ENCODE results near the gene SPATA6L. TPM values are rescaled to one million over a fixed set of nuclear protein-coding genes. Genes with fewer than 3 reads are reported as not detected.
A peak's percentile ranks its signal among the peaks of the same experiment; 100 is the strongest.

The SPATA6L gene
- polyA plus RNA-seq, 4 donors = 0.54 to 8.5 (median 5.2) TPM

DNA sequence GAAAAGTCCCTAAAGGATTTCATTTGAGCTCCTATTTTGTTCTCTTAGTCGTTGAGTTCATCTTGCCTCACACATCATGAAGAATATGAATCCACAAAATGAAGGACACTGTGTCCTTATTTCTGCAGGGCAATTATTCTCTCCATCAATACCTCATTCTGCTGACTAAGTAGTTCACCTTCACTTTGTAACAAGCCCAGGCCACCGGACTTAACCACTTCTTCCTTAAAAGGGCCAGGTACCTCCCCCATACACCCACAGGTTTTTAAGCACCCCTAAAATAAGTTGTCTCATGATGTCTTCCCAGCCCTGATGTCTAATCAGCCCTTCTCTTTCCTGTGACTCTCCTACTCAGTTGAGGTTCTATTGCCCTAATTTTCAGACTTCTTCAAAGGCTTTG, 71.3 kb downstream of the SPATA6L start:
- no peak overlapping the region for H3K4me3 ChIP-seq (ENCODE audit: low read depth in 1 of 3, low read length in 3 of 3)
- H3K27ac ChIP-seq (ENCODE audit: low read depth in 1 of 3, low read length in 2 of 3) = no peak overlapping the region
- peaks cover 0 to 2% (median 0%) of the 10 kb centered on the region in 3 donors for H3K4me1 ChIP-seq (ENCODE audit: control insufficient read depth in 3 of 3, insufficient read depth in 2 of 3, low read depth in 1 of 3, low read length in 2 of 3)
- H3K27me3 ChIP-seq (ENCODE audit: control insufficient read depth in 3 of 3, insufficient read depth in 3 of 3, low read length in 3 of 3) = no peaks in the 10 kb centered on the region
- DNase-seq (no peak), FAIRE-seq (no peak)
- peaks cover 0 to 8% (median 0%) of the 10 kb centered on the region in 3 donors for H3K36me3 ChIP-seq (ENCODE audit: control insufficient read depth in 3 of 3, insufficient read depth in 2 of 3, low read depth in 1 of 3, low read length in 3 of 3)
- 61 to 87% (median 84%) methylated on average over 2 of the region's 2 CpGs for WGBS, 3 donors
- H3K9me3 ChIP-seq (ENCODE audit: control insufficient read depth in 2 of 2, insufficient read depth in 1 of 2, low read depth in 1 of 2, low read length in 1 of 2) = no peaks in the 10 kb centered on the region

DNA sequence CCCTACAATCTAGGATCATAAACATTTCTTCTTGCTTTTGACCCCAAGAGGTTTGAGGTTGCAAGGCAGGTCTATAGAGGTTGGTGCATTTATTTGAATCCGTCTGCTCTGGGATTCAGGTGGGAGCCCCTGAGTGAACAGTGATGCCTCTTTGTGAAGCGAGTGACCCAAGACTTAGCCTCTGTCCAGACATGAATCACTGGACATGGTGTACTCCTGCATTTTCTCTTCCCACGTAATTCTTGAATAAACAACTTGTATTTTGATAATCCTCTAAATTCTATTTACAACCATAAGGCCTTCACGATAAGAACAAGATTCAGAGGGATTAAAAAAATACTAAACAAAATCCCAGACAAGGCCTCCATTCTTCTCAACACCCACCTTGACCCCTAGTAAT, 71.7 kb downstream of the SPATA6L start:
- 85 to 91% (median 90%) methylated on average over 4 of the region's 4 CpGs for WGBS, 3 donors
- H3K27ac ChIP-seq (ENCODE audit: low read depth in 1 of 3, low read length in 2 of 3) = no peak overlapping the region
- peaks cover 0 to 2% (median 0%) of the 10 kb centered on the region in 3 donors for H3K4me1 ChIP-seq (ENCODE audit: control insufficient read depth in 3 of 3, insufficient read depth in 2 of 3, low read depth in 1 of 3, low read length in 2 of 3)
- DNase-seq = no peak
- no peaks in the 10 kb centered on the region for H3K9me3 ChIP-seq (ENCODE audit: control insufficient read depth in 2 of 2, insufficient read depth in 1 of 2, low read depth in 1 of 2, low read length in 1 of 2)
- no peaks in the 10 kb centered on the region for H3K27me3 ChIP-seq (ENCODE audit: control insufficient read depth in 3 of 3, insufficient read depth in 3 of 3, low read length in 3 of 3)
- FAIRE-seq = no peak
- no peak overlapping the region for H3K4me3 ChIP-seq (ENCODE audit: low read depth in 1 of 3, low read length in 3 of 3)
- peaks cover 0 to 7% (median 0%) of the 10 kb centered on the region in 3 donors for H3K36me3 ChIP-seq (ENCODE audit: control insufficient read depth in 3 of 3, insufficient read depth in 2 of 3, low read depth in 1 of 3, low read length in 3 of 3)

DNA sequence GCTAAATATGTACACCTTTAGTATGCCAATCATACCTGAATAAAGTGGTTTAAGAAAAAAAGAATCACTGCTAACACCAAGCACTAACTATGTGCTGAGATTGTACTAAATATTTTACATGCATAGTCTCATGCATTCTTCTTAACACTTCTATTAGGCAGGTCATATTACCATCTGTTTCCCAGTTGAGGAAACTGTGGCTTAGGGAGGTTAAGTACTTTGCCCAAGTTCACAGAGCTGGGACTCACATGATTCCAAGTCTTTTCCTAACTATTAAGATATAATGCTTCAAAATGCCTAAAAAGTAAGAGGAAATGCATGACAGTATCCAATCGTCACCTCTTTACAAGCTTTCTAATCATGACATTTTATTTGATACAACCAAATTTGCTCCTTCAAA, 73.4 kb downstream of the SPATA6L start:
- Histone ChIP-seq H3K27ac (ENCODE audit: low read depth in 1 of 3, low read length in 2 of 3) (no peak overlapping the region), H3K27me3 (ENCODE audit: control insufficient read depth in 3 of 3, insufficient read depth in 3 of 3, low read length in 3 of 3) (no peaks in the 10 kb centered on the region), H3K4me3 (ENCODE audit: low read depth in 1 of 3, low read length in 3 of 3) (no peak overlapping the region), H3K9me3 (ENCODE audit: control insufficient read depth in 2 of 2, insufficient read depth in 1 of 2, low read depth in 1 of 2, low read length in 1 of 2) (no peaks in the 10 kb centered on the region), H3K4me1 (ENCODE audit: control insufficient read depth in 3 of 3, insufficient read depth in 2 of 3, low read depth in 1 of 3, low read length in 2 of 3) (peaks cover 0 to 2% (median 0%) of the 10 kb centered on the region in 3 donors), H3K36me3 (ENCODE audit: control insufficient read depth in 3 of 3, insufficient read depth in 2 of 3, low read depth in 1 of 3, low read length in 3 of 3) (peaks cover 0 to 8% (median 2%) of the 10 kb centered on the region in 3 donors)
- DNase-seq = no peak
- no peak for FAIRE-seq
- 77 to 94% (median 81%) methylated on average over 1 of the region's 1 CpG for WGBS, 3 donors

DNA sequence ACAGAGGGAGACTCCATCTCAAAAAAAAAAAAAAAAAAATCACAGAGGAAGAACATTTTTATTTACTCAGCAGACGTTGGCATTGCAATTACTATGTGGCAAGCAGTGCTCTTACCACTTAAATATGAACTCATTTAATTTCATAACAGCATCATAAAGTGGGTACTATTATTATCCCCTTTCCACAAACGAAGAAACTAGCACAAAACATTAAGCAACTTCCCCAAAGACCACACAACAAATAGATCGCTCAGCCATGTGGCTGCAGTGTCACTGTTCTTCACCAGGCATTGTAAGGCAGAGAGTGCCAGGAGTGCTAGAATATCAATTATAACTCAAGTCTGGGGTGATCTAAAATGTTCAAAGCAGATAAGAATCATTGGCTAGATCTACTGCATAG, 74.0 kb downstream of the SPATA6L start:
- WGBS, 3 donors = 73 to 79% (median 75%) methylated on average over 3 of the region's 3 CpGs
- no peaks in the 10 kb centered on the region for H3K27me3 ChIP-seq (ENCODE audit: control insufficient read depth in 3 of 3, insufficient read depth in 3 of 3, low read length in 3 of 3)
- FAIRE-seq (no peak), DNase-seq (no peak)
- H3K4me1 ChIP-seq (ENCODE audit: control insufficient read depth in 3 of 3, insufficient read depth in 2 of 3, low read depth in 1 of 3, low read length in 2 of 3) = peaks cover 0 to 2% (median 0%) of the 10 kb centered on the region in 3 donors
- H3K27ac ChIP-seq (ENCODE audit: low read depth in 1 of 3, low read length in 2 of 3) = no peak overlapping the region
- H3K36me3 ChIP-seq (ENCODE audit: control insufficient read depth in 3 of 3, insufficient read depth in 2 of 3, low read depth in 1 of 3, low read length in 3 of 3) = peaks cover 0 to 9% (median 2%) of the 10 kb centered on the region in 3 donors
- H3K4me3 ChIP-seq (ENCODE audit: low read depth in 1 of 3, low read length in 3 of 3) = no peak overlapping the region
- no peaks in the 10 kb centered on the region for H3K9me3 ChIP-seq (ENCODE audit: control insufficient read depth in 2 of 2, insufficient read depth in 1 of 2, low read depth in 1 of 2, low read length in 1 of 2)

DNA sequence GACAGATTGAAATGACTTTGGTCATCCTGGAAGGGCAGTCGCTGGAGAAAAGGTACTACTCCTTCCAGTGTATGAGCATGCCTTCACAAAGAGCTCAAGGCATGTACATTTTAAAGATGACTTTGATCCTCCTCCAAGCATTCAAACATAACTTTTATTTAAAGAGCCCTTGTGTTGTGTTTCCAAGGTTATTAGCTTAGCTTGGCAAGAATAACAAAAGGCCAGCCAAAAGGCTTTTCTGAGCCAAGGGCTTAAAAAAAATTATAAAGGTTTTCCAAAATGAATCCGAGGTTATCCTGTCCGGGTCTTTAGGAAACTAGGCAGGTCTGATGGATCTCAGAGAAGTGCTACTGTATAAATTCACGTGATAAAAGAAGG, 75.2 kb downstream of the SPATA6L start:
- H3K4me1 ChIP-seq (ENCODE audit: control insufficient read depth in 3 of 3, insufficient read depth in 2 of 3, low read depth in 1 of 3, low read length in 2 of 3) = no peaks in the 10 kb centered on the region

DNA sequence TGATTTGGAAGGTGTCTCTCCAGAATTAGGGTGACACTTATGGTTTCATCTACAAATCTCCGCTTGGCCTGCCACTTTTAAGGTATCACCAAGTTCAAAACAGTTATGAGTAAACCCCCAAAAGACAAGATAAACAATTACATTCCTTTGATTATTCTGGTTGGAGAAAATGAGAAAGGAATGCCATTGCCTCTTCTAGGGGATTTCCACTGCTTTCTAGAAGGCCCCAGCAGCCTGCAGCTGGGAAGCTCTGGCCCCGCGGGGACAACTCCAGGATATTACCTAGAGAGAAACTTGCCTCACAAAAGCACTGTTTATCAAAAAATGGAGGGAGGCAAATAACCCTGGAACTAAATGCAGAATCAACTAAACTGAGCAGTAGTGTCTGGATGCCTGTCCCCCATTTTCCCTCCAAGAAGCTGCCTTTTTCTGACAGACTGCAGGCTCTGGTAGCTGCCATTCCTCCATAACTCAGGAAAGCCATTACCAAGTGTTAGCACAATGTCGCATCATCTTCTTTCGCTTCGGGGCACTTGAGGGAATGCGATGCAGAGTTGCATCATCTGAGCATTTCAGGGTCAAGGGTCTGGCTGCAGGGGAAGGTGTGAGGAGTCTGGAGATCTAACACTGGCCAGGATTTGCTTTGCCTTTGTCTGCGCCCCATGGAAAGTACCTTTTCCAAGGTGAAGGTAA, 75.7 kb downstream of the SPATA6L start:
- Histone ChIP-seq H3K4me1 (ENCODE audit: control insufficient read depth in 3 of 3, insufficient read depth in 2 of 3, low read depth in 1 of 3, low read length in 2 of 3) (no peaks in the 10 kb centered on the region), H3K36me3 (ENCODE audit: control insufficient read depth in 3 of 3, insufficient read depth in 2 of 3, low read depth in 1 of 3, low read length in 3 of 3) (peaks cover 0 to 7% (median 2%) of the 10 kb centered on the region in 3 donors), H3K27me3 (ENCODE audit: control insufficient read depth in 3 of 3, insufficient read depth in 3 of 3, low read length in 3 of 3) (no peaks in the 10 kb centered on the region), H3K9me3 (ENCODE audit: control insufficient read depth in 2 of 2, insufficient read depth in 1 of 2, low read depth in 1 of 2, low read length in 1 of 2) (no peaks in the 10 kb centered on the region), H3K27ac (ENCODE audit: low read depth in 1 of 3, low read length in 2 of 3) (peak overlapping the region in 1 of 3 donors; percentile 47), H3K4me3 (ENCODE audit: low read depth in 1 of 3, low read length in 3 of 3) (no peak overlapping the region)
- DNase-seq (peak in 1 of 2 donors; percentile 13), FAIRE-seq (no peak)
- 74 to 92% (median 91%) methylated on average over 8 of the region's 8 CpGs for WGBS, 3 donors

More for the DNA sequence above, 75.2 kb downstream of the SPATA6L start:
- H3K27ac ChIP-seq (ENCODE audit: low read depth in 1 of 3, low read length in 2 of 3) = no peak overlapping the region
- no peaks in the 10 kb centered on the region for H3K9me3 ChIP-seq (ENCODE audit: control insufficient read depth in 2 of 2, insufficient read depth in 1 of 2, low read depth in 1 of 2, low read length in 1 of 2)
- DNase-seq (no peak), FAIRE-seq (no peak)
- peaks cover 0 to 8% (median 2%) of the 10 kb centered on the region in 3 donors for H3K36me3 ChIP-seq (ENCODE audit: control insufficient read depth in 3 of 3, insufficient read depth in 2 of 3, low read depth in 1 of 3, low read length in 3 of 3)
- H3K27me3 ChIP-seq (ENCODE audit: control insufficient read depth in 3 of 3, insufficient read depth in 3 of 3, low read length in 3 of 3) = no peaks in the 10 kb centered on the region
- H3K4me3 ChIP-seq (ENCODE audit: low read depth in 1 of 3, low read length in 3 of 3) = no peak overlapping the region
- WGBS, 3 donors = 71 to 89% (median 79%) methylated on average over 4 of the region's 4 CpGs

DNA sequence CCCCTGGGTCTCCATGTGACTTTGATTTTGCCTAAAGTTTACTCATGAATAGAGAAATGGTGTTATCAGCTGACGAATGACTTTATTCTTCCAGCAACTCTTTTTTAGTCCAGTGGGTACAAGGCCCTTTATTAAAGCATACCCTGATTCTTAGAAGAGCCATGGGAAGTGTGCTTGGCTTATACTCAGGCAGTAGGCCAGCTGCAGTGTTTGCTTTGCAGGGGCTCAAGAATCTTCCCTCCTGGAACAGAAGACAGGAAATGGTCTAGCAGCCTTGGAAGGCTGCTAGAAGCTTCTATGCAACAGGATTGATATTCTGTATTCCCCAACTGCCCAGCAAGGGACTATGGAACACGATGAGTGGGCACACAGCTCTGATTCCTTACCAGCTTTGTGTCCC, 77.6 kb downstream of the SPATA6L start:
- Histone ChIP-seq H3K4me1 (ENCODE audit: control insufficient read depth in 3 of 3, insufficient read depth in 2 of 3, low read depth in 1 of 3, low read length in 2 of 3) (no peaks in the 10 kb centered on the region), H3K27ac (ENCODE audit: low read depth in 1 of 3, low read length in 2 of 3) (no peak overlapping the region), H3K9me3 (ENCODE audit: control insufficient read depth in 2 of 2, insufficient read depth in 1 of 2, low read depth in 1 of 2, low read length in 1 of 2) (no peaks in the 10 kb centered on the region), H3K36me3 (ENCODE audit: control insufficient read depth in 3 of 3, insufficient read depth in 2 of 3, low read depth in 1 of 3, low read length in 3 of 3) (peaks cover 2 to 19% (median 5%) of the 10 kb centered on the region in 3 donors), H3K4me3 (ENCODE audit: low read depth in 1 of 3, low read length in 3 of 3) (no peak overlapping the region), H3K27me3 (ENCODE audit: control insufficient read depth in 3 of 3, insufficient read depth in 3 of 3, low read length in 3 of 3) (no peaks in the 10 kb centered on the region)
- FAIRE-seq (no peak), DNase-seq (no peak)
- 79 to 92% (median 87%) methylated on average over 2 of the region's 2 CpGs for WGBS, 3 donors

DNA sequence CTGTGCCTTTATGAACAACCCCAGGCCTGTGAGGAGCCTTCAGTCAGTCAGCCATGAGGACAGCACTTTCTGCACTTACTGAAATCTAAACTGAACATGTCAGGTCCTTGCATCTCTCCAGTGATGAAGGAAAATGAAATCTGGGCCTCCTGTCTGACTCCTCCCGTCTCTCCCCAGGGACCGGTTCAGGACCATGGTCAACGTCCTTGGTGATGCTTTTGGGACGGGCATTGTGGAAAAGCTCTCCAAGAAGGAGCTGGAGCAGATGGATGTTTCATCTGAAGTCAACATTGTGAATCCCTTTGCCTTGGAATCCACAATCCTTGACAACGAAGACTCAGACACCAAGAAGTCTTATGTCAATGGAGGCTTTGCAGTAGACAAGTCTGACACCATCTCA, 81.1 kb downstream of the SPATA6L start:
- 90 to 95% (median 91%) methylated on average over 5 of the region's 5 CpGs for WGBS, 3 donors
- Histone ChIP-seq H3K27me3 (ENCODE audit: control insufficient read depth in 3 of 3, insufficient read depth in 3 of 3, low read length in 3 of 3) (no peaks in the 10 kb centered on the region), H3K4me3 (ENCODE audit: low read depth in 1 of 3, low read length in 3 of 3) (no peak overlapping the region), H3K4me1 (ENCODE audit: control insufficient read depth in 3 of 3, insufficient read depth in 2 of 3, low read depth in 1 of 3, low read length in 2 of 3) (peaks cover 0 to 4% (median 0%) of the 10 kb centered on the region in 3 donors), H3K9me3 (ENCODE audit: control insufficient read depth in 2 of 2, insufficient read depth in 1 of 2, low read depth in 1 of 2, low read length in 1 of 2) (no peaks in the 10 kb centered on the region), H3K36me3 (ENCODE audit: control insufficient read depth in 3 of 3, insufficient read depth in 2 of 3, low read depth in 1 of 3, low read length in 3 of 3) (peaks cover 2 to 28% (median 15%) of the 10 kb centered on the region in 3 donors), H3K27ac (ENCODE audit: low read depth in 1 of 3, low read length in 2 of 3) (no peak overlapping the region)
- FAIRE-seq (no peak), DNase-seq (no peak)

DNA sequence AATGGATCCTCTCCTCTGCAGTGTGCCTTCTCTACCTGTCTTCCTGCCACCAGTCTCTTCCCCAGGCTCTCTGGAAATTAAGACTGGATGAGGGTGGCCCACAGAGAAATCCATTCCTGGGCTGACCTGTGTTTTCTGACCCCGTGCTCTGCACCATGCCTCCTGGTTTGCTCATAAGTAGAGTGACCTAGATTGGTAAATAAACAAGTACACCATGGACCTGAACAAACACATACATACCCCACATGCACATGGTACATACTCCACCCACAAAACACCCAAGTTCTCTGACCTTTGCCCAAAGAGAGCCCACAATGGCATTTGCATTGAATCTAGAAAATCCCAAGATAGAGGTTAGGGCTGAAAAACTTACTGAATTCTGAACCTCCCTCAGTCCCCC, 81.6 kb downstream of the SPATA6L start:
- peaks cover 0 to 4% (median 0%) of the 10 kb centered on the region in 3 donors for H3K4me1 ChIP-seq (ENCODE audit: control insufficient read depth in 3 of 3, insufficient read depth in 2 of 3, low read depth in 1 of 3, low read length in 2 of 3)
- no peak overlapping the region for H3K4me3 ChIP-seq (ENCODE audit: low read depth in 1 of 3, low read length in 3 of 3)
- H3K36me3 ChIP-seq (ENCODE audit: control insufficient read depth in 3 of 3, insufficient read depth in 2 of 3, low read depth in 1 of 3, low read length in 3 of 3) = peaks cover 2 to 31% (median 15%) of the 10 kb centered on the region in 3 donors
- 92 to 94% (median 92%) methylated on average over 1 of the region's 1 CpG for WGBS, 3 donors
- no peaks in the 10 kb centered on the region for H3K27me3 ChIP-seq (ENCODE audit: control insufficient read depth in 3 of 3, insufficient read depth in 3 of 3, low read length in 3 of 3)
- no peak overlapping the region for H3K27ac ChIP-seq (ENCODE audit: low read depth in 1 of 3, low read length in 2 of 3)
- DNase-seq (no peak), FAIRE-seq (no peak)
- H3K9me3 ChIP-seq (ENCODE audit: control insufficient read depth in 2 of 2, insufficient read depth in 1 of 2, low read depth in 1 of 2, low read length in 1 of 2) = no peaks in the 10 kb centered on the region

Data from small intestine (tissue), 7 donors.